Activated CD4-positive, alpha-beta T cell treated with anti-CD3 and anti-CD28 coated beads, Interleukin-2, amount 50 U/mL, for 16 hours (primary cell): ENCODE data around the gene PCDH9.
"Not testable (repeated sequence)": the region's sequence is repeated elsewhere in the genome, so short reads cannot be mapped to it uniquely, and the experiment has no call there.

Experiments used
- DNase-seq: peaks from one replicate; pipeline ENCODE4 v3.0.0-alpha.2; 2020

PCDH9 gene

GRCh38 chr13:66312312-66313087, 917.6 kb downstream of the PCDH9 start:
- DNase-seq, result no peak

- DNase-seq, result no peak
These were observed 924.0 kb downstream of the PCDH9 start for GRCh38 chr13:66305961-66306617.

- DNase-seq, result no peak
These were observed 928.7 kb downstream of the PCDH9 start for GRCh38 chr13:66301482-66301881.

GRCh38 chr13:66301006-66301405, 929.1 kb downstream of the PCDH9 start:
- no peak for DNase-seq

GRCh38 chr13:66296875-66297274, 933.3 kb downstream of the PCDH9 start:
- DNase-seq, result no peak

- no peak for DNase-seq
These were observed 933.8 kb downstream of the PCDH9 start for GRCh38 chr13:66296328-66296727.

GRCh38 chr13:66286806-66287205, 943.3 kb downstream of the PCDH9 start:
- not testable (repeated sequence) for DNase-seq

GRCh38 chr13:66275416-66275815, 954.7 kb downstream of the PCDH9 start:
- no peak for DNase-seq

GRCh38 chr13:66273011-66273410, 957.1 kb downstream of the PCDH9 start:
- DNase-seq, result no peak

- no peak for DNase-seq
These were observed 963.4 kb downstream of the PCDH9 start for GRCh38 chr13:66266761-66267160.

- no peak for DNase-seq
These were observed 963.8 kb downstream of the PCDH9 start for GRCh38 chr13:66266348-66266747.

- no peak for DNase-seq
These were observed 964.8 kb downstream of the PCDH9 start for GRCh38 chr13:66265371-66265770.

- no peak for DNase-seq
These were observed 965.2 kb downstream of the PCDH9 start for GRCh38 chr13:66264971-66265370.

- no peak for DNase-seq
These were observed 967.8 kb downstream of the PCDH9 start for GRCh38 chr13:66262330-66262729.

GRCh38 chr13:66259426-66259825, 970.7 kb downstream of the PCDH9 start:
- not testable (repeated sequence) for DNase-seq
